Measurements from ENCODE around the gene FAM181B. TPM values are rescaled to one million over a fixed set of nuclear protein-coding genes. Genes with fewer than 3 reads are reported as not detected.

The FAM181B gene, protein sequence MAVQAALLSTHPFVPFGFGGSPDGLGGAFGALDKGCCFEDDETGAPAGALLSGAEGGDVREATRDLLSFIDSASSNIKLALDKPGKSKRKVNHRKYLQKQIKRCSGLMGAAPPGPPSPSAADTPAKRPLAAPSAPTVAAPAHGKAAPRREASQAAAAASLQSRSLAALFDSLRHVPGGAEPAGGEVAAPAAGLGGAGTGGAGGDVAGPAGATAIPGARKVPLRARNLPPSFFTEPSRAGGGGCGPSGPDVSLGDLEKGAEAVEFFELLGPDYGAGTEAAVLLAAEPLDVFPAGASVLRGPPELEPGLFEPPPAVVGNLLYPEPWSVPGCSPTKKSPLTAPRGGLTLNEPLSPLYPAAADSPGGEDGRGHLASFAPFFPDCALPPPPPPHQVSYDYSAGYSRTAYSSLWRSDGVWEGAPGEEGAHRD
- total RNA-seq = 0.16 and 0.24 TPM in 2 replicates

DNA sequence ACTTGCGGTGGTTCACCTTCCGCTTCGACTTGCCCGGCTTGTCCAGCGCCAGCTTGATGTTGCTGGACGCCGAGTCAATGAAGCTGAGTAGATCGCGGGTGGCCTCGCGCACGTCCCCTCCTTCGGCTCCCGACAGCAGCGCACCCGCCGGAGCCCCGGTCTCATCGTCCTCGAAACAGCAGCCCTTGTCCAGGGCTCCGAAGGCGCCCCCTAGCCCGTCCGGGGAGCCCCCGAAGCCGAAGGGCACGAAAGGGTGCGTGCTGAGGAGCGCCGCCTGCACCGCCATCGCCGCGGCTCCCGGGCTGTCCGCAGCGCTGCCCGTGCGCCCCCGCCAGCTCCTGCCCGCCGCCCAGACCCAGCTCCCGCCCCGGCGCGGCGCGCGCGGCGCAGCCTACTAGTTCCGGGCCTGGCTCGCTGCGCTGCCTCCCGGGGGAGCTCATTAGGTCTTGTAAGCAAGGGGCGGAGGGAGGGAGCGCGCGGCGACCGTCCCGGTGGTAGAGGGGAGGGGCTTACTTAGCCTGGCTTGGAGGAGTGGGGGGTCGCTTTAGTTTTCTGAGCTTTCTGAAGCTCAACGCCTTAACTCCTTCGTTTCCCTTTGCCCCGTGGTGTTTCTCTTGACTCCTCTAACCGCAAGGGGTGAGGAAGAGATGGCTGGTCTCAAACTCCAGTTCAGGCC is at the start of gene FAM181B:
TSS of gene FAM181B (minus strand) at position 421 of the 676 bp plus-strand sequence. CDS start at position 286, 135 bp downstream.

Small RNA genes within 50 kb of the gene (small RNA-seq; reads per million reads assigned to genes)
- gene RPS28P7 = not detected

Other genes with a start within 250 kb of the FAM181B start
- gene PRCP, start 166.6 kb upstream of the FAM181B start, total RNA-seq = 57.3 and 58.9 TPM in 2 replicates
- 0.73 and 1.8 TPM in 2 replicates for gene DDIAS, start 167.9 kb upstream of the FAM181B start, total RNA-seq